GM23338 (cell line): ENCODE measurements around the gene STX17. TPM values are rescaled to one million over a fixed set of nuclear protein-coding genes. Genes with fewer than 3 reads are reported as not detected.

ENCODE experiments used
- ATAC-seq: fragments of 200-7000 bp; cut with Tn5 transposase; 3 replicates; pipeline ENCODE4 v1.9.1; 2020
- DNase-seq: peaks from one replicate; pipeline ENCODE4 v3.0.0-alpha.2; 2015; ENCODE audit warnings: low spot score
- H2AFZ ChIP-seq: fragments of 200-600 bp; sonication (generic); 2 replicates; pipeline ENCODE4 v1.8.0; 2016; ENCODE audit warnings: antibody characterized with exemption, mild to moderate bottlenecking, moderate library complexity
- H3F3A ChIP-seq: fragments of 200-600 bp; sonication (generic); replicated peaks from 2 replicates; pipeline ENCODE4 v1.8.0; 2017; ENCODE audit warnings: antibody characterized with exemption, mixed run types, low read depth
- H3K27ac ChIP-seq: fragments of 200-600 bp; sonication (generic); 2 replicates; pipeline ENCODE4 v1.6.1; 2016; ENCODE audit warnings: low read depth
- H3K27me3 ChIP-seq: fragments of 200-600 bp; sonication (generic); 2 replicates; pipeline ENCODE4 v1.8.0; 2016; ENCODE audit warnings: mild to moderate bottlenecking, mixed run types, moderate library complexity; ENCODE audit not compliant: insufficient read depth
- H3K36me3 ChIP-seq: fragments of 200-600 bp; sonication (generic); 2 replicates; pipeline ENCODE4 v1.8.0; 2016; ENCODE audit warnings: mild to moderate bottlenecking; ENCODE audit not compliant: insufficient read depth
- H3K4me1 ChIP-seq: fragments of 200-600 bp; sonication (generic); 2 replicates; pipeline ENCODE4 v1.8.0; 2016; ENCODE audit warnings: mild to moderate bottlenecking, moderate library complexity; ENCODE audit not compliant: insufficient read depth
- H3K4me2 ChIP-seq: fragments of 200-600 bp; sonication (generic); 2 replicates; pipeline ENCODE4 v1.7.1; 2017; ENCODE audit warnings: mixed run types
- H3K4me3 ChIP-seq: fragments of 200-600 bp; sonication (generic); 2 replicates; pipeline ENCODE4 v1.6.1; 2016; ENCODE audit warnings: mixed run types
- H3K79me2 ChIP-seq: fragments of 200-600 bp; sonication (generic); replicated peaks from 2 replicates; pipeline ENCODE4 v1.8.0; 2017; ENCODE audit warnings: mild to moderate bottlenecking; ENCODE audit not compliant: insufficient read depth
- H3K9me2 ChIP-seq: fragments of 200-600 bp; sonication (generic); 2 replicates; pipeline ENCODE4 v1.8.0; 2017; ENCODE audit not compliant: insufficient read depth
- H4K20me1 ChIP-seq: fragments of 200-600 bp; sonication (generic); replicated peaks from 2 replicates; pipeline ENCODE4 v1.8.0; 2017; ENCODE audit warnings: mild to moderate bottlenecking; ENCODE audit not compliant: insufficient read depth
- H3K27ac Mint-ChIP-seq: 2 replicates; pipeline ENCODE4 v1.8.0; 2020; ENCODE audit warnings: inconsistent platforms, mild to moderate bottlenecking, moderate library complexity, mixed read lengths
- H3K27me3 Mint-ChIP-seq: 3 replicates; pipeline ENCODE4 v1.8.0; 2022; ENCODE audit warnings: low read depth, mild to moderate bottlenecking, moderate library complexity, mixed read lengths, inconsistent platforms; ENCODE audit not compliant: insufficient read depth, poor library complexity
- H3K36me3 Mint-ChIP-seq: 3 replicates; pipeline ENCODE4 v1.8.0; 2021; ENCODE audit warnings: low read depth, mild to moderate bottlenecking, inconsistent platforms, moderate library complexity, mixed read lengths
- H3K4me1 Mint-ChIP-seq: 3 replicates; pipeline ENCODE4 v1.8.0; 2020; ENCODE audit warnings: mild to moderate bottlenecking, inconsistent platforms, mixed read lengths
- H3K4me3 Mint-ChIP-seq: 3 replicates; pipeline ENCODE4 v1.8.0; 2021; ENCODE audit warnings: moderate library complexity, mild to moderate bottlenecking, inconsistent platforms, mixed read lengths
- H3K9me3 Mint-ChIP-seq: 3 replicates; pipeline ENCODE4 v1.8.0; 2020; ENCODE audit warnings: moderate library complexity, mild to moderate bottlenecking, inconsistent platforms, mixed read lengths
- CTCF ChIP-seq, 2 experiments: fragments of 200-600 bp in 1 of 2; sonication (generic) in 1 of 2; conservative IDR thresholded peaks; 2 replicates each; pipeline versions ENCODE4 v1.5.1 to v1.6.1; 2016 to 2017; ENCODE audit warnings: antibody characterized with exemption in 2 of 2, low read depth in 2 of 2, mild to moderate bottlenecking in 2 of 2, moderate library complexity in 1 of 2
- EZH2 ChIP-seq: fragments of 200-600 bp; sonication (generic); IDR thresholded peaks from one replicate; pipeline ENCODE4 v1.8.0; 2017; ENCODE audit warnings: antibody characterized with exemption, mild to moderate bottlenecking, low read depth; ENCODE audit not compliant: unreplicated experiment
- REST ChIP-seq: IDR thresholded peaks from one replicate; pipeline ENCODE4 v1.6.1; 2018; ENCODE audit warnings: antibody characterized with exemption; ENCODE audit not compliant: unreplicated experiment
- STAT1 ChIP-seq: IDR thresholded peaks from one replicate; pipeline ENCODE4 v1.6.1; 2016; ENCODE audit warnings: antibody characterized with exemption; ENCODE audit not compliant: unreplicated experiment
- ZNF331 ChIP-seq: fragments of 250-450 bp; sonication (Bioruptor Pico); IDR thresholded peaks from 2 replicates; pipeline ENCODE4 v1.5.0; 2020; ENCODE audit warnings: low read depth, mild to moderate bottlenecking, moderate library complexity
- ZNF462 ChIP-seq: fragments of 250-450 bp; sonication (Bioruptor Pico); IDR thresholded peaks from 2 replicates; pipeline ENCODE4 v1.5.0; 2020; ENCODE audit warnings: mild to moderate bottlenecking, moderate library complexity
- polyA plus RNA-seq: library from polyadenylated mRNA; unstranded; fragments of >200 nt; fragmentation: Nextera tagmentation; extraction: Ambion mirVana; gene quantifications from 2 replicates; pipeline ENCODE4 v1.2.1, GENCODE V29; 2016
- total RNA-seq: library from RNA; depleted of rRNA; stranded (reverse); fragments of >200 nt; shearing (Covaris generic); gene quantifications from 2 replicates; pipeline ENCODE4 v1.2.3, GENCODE V29; 2014
- TF ChIP-seq, protein P1 (sequence below): IDR thresholded peaks from 2 replicates; pipeline ENCODE4 v1.6.1; 2016; ENCODE audit warnings: antibody characterized with exemption

The STX17 gene
- total and polyA plus RNA-seq, 2 experiments from 2014 or later: 12.9 to 24.2 TPM

GRCh38 chr9:99885747-99886146 is 20.7 kb upstream of the STX17 start (continued):
- no peak for TF ChIP-seq ZNF462 (CRISPR knock-in tag)
- TF ChIP-seq STAT1: no peak
- no peak for TF ChIP-seq EZH2

- Mint-ChIP-seq H3K27me3 (no peaks in the 10 kb centered on the region), H3K9me3 (no peaks in the 10 kb centered on the region), H3K4me3 (no peak overlapping the region), H3K36me3 (no peaks in the 10 kb centered on the region), H3K27ac (no peak overlapping the region), H3K4me1 (peaks cover 7% of the 10 kb centered on the region)
- no peak for TF ChIP-seq REST
- TF ChIP-seq ZNF331 (CRISPR knock-in tag): no peak
- TF ChIP-seq, protein P1, sequence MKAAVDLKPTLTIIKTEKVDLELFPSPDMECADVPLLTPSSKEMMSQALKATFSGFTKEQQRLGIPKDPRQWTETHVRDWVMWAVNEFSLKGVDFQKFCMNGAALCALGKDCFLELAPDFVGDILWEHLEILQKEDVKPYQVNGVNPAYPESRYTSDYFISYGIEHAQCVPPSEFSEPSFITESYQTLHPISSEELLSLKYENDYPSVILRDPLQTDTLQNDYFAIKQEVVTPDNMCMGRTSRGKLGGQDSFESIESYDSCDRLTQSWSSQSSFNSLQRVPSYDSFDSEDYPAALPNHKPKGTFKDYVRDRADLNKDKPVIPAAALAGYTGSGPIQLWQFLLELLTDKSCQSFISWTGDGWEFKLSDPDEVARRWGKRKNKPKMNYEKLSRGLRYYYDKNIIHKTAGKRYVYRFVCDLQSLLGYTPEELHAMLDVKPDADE: no peak
- peak; percentile 8 to 55; a peak in 2 of 4 replicates for TF ChIP-seq CTCF (conservative IDR thresholded peaks at IDR 0.05; ENCODE audit: low read depth in 2 of 2)
- Histone ChIP-seq H2AFZ (no peak overlapping the region), H3K27ac (no peak overlapping the region), H4K20me1 (no peaks in the 10 kb centered on the region), H3K9me2 (no peaks in the 10 kb centered on the region), H3K27me3 (no peaks in the 10 kb centered on the region), H3K36me3 (no peaks in the 10 kb centered on the region), H3K4me2 (no peak overlapping the region), H3K4me3 (no peak overlapping the region), H3K4me1 (no peaks in the 10 kb centered on the region; the same call in 1 of the 2 replicates), H3F3A (no peaks in the 10 kb centered on the region), H3K79me2 (no peaks in the 10 kb centered on the region)
- ATAC-seq (no peak), DNase-seq (no peak)
These were observed 17.3 kb upstream of the STX17 start for GRCh38 chr9:99889120-99889519.
